Activated naive CD4-positive, alpha-beta T cell treated with anti-CD3 and anti-CD28 coated beads, Interleukin-2, amount 10 ng/mL, durations not matched to agents 7 days and 5 days (primary cell): ENCODE data around the gene ANXA4.
"Not testable (repeated sequence)": the region's sequence is repeated elsewhere in the genome, so short reads cannot be mapped to it uniquely, and the experiment has no call there.

ENCODE experiments used
- CTCF ChIA-PET: fragments of 350-600 bp; sonication (Branson Sonifier 250); formaldehyde crosslinking; loops from one replicate; lab custom pipeline; 2021; ENCODE audit warnings: antibody characterized with exemption; lab: Charles Lee
- DNase-seq: peaks from one replicate; pipeline ENCODE4 v3.0.0-alpha.2; 2020
- H3K27ac Mint-ChIP-seq: one replicate; pipeline ENCODE4 v1.8.0; 2021; ENCODE audit warnings: mild to moderate bottlenecking, moderate library complexity, mixed read lengths
- H3K27me3 Mint-ChIP-seq: one replicate; pipeline ENCODE4 v1.8.0; 2021; ENCODE audit warnings: mild to moderate bottlenecking, mixed read lengths
- H3K36me3 Mint-ChIP-seq: one replicate; pipeline ENCODE4 v1.8.0; 2021; ENCODE audit warnings: mixed read lengths
- H3K4me1 Mint-ChIP-seq: one replicate; pipeline ENCODE4 v1.8.0; 2021; ENCODE audit warnings: mixed read lengths
- H3K4me3 Mint-ChIP-seq: one replicate; pipeline ENCODE4 v1.8.0; 2021; ENCODE audit warnings: mild to moderate bottlenecking, moderate library complexity, mixed read lengths
- H3K9me3 Mint-ChIP-seq: one replicate; pipeline ENCODE4 v1.8.0; 2021; ENCODE audit warnings: mixed read lengths

ANXA4 gene

GRCh38 chr2:69750246-69750645, 8.3 kb downstream of the ANXA4 start:
- CTCF ChIA-PET = interaction anchor here (1.1 kb wide), 1 partner anchor 8 kb away, joined by 3 read pairs; no protein-coding TSS in a partner anchor
- Mint-ChIP-seq H3K9me3 (no peaks in the 10 kb centered on the region), H3K36me3 (peaks cover 11% of the 10 kb centered on the region), H3K27ac (no peak overlapping the region), H3K4me3 (no peak overlapping the region), H3K27me3 (no peaks in the 10 kb centered on the region), H3K4me1 (peaks cover 11% of the 10 kb centered on the region)
- DNase-seq = no peak

- Mint-ChIP-seq H3K36me3 (peaks cover 9% of the 10 kb centered on the region), H3K4me1 (peaks cover 21% of the 10 kb centered on the region), H3K27ac (no peak overlapping the region), H3K4me3 (no peak overlapping the region), H3K27me3 (no peaks in the 10 kb centered on the region), H3K9me3 (no peaks in the 10 kb centered on the region)
- CTCF ChIA-PET = interaction anchor here (0.8 to 2.0 kb wide), 2 partner anchors 11 to 63 kb away, joined by 4 to 7 read pairs; no protein-coding TSS in a partner anchor
- DNase-seq = no peak
These were observed 11.9 kb downstream of the ANXA4 start for GRCh38 chr2:69753659-69754363.

- Mint-ChIP-seq H3K4me1 (peaks cover 21% of the 10 kb centered on the region), H3K36me3 (peaks cover 6% of the 10 kb centered on the region), H3K27me3 (no peaks in the 10 kb centered on the region), H3K4me3 (no peak overlapping the region), H3K27ac (no peak overlapping the region), H3K9me3 (no peaks in the 10 kb centered on the region)
- CTCF ChIA-PET = no interaction called here
- DNase-seq = no peak
These were observed 12.7 kb downstream of the ANXA4 start for GRCh38 chr2:69754633-69755032.

GRCh38 chr2:69755862-69756467, 14.0 kb downstream of the ANXA4 start:
- Mint-ChIP-seq H3K27ac (no peak overlapping the region), H3K27me3 (no peaks in the 10 kb centered on the region), H3K9me3 (no peaks in the 10 kb centered on the region), H3K4me1 (peaks cover 21% of the 10 kb centered on the region), H3K36me3 (peaks cover 6% of the 10 kb centered on the region), H3K4me3 (no peak overlapping the region)
- DNase-seq = no peak
- CTCF ChIA-PET = interaction anchor here (0.9 to 2.3 kb wide), 4 partner anchors 12 to 47 kb away, joined by 3 to 10 read pairs (median 4); no protein-coding TSS in a partner anchor

GRCh38 chr2:69762025-69762424, 20.1 kb downstream of the ANXA4 start:
- no peak overlapping the region for H3K4me3 Mint-ChIP-seq
- peaks cover 36% of the 10 kb centered on the region for H3K4me1 Mint-ChIP-seq
- H3K27ac Mint-ChIP-seq = no peak overlapping the region
- no peaks in the 10 kb centered on the region for H3K9me3 Mint-ChIP-seq
- CTCF ChIA-PET = interaction anchor here (0.6 to 1.2 kb wide), 3 partner anchors 37 to 302 kb away, joined by 3 to 9 read pairs (median 3); no protein-coding TSS in a partner anchor
- H3K36me3 Mint-ChIP-seq = peaks cover 25% of the 10 kb centered on the region
- no peak for DNase-seq
- no peaks in the 10 kb centered on the region for H3K27me3 Mint-ChIP-seq

- no peak overlapping the region for H3K27ac Mint-ChIP-seq
- peaks cover 31% of the 10 kb centered on the region for H3K36me3 Mint-ChIP-seq
- H3K4me1 Mint-ChIP-seq = peaks cover 42% of the 10 kb centered on the region
- no peak for DNase-seq
- H3K4me3 Mint-ChIP-seq = no peak overlapping the region
- no peaks in the 10 kb centered on the region for H3K9me3 Mint-ChIP-seq
- no peaks in the 10 kb centered on the region for H3K27me3 Mint-ChIP-seq
- CTCF ChIA-PET = interaction anchor here (0.6 to 1.2 kb wide), 3 partner anchors 38 to 301 kb away, joined by 3 to 9 read pairs (median 3); no protein-coding TSS in a partner anchor
These were observed 20.9 kb downstream of the ANXA4 start for GRCh38 chr2:69762513-69763494.

GRCh38 chr2:69763831-69764230, 21.9 kb downstream of the ANXA4 start:
- DNase-seq, CTCF ChIA-PET, H3K27me3 Mint-ChIP-seq, H3K9me3 Mint-ChIP-seq, H3K4me3 Mint-ChIP-seq: not testable (repeated sequence)
- Mint-ChIP-seq H3K4me1 (peaks cover 50% of the 10 kb centered on the region), H3K36me3 (peaks cover 25% of the 10 kb centered on the region), H3K27ac (peak overlapping the region; percentile 80)

GRCh38 chr2:69764286-69765095, 22.6 kb downstream of the ANXA4 start:
- no peaks in the 10 kb centered on the region for H3K9me3 Mint-ChIP-seq

GRCh38 chr2:69765096-69765380, 23.1 kb downstream of the ANXA4 start:
- Mint-ChIP-seq H3K27me3 (no peaks in the 10 kb centered on the region), H3K9me3 (no peaks in the 10 kb centered on the region), H3K27ac (peak overlapping the region; percentile 80), H3K4me3 (no peak overlapping the region), H3K4me1 (peaks cover 61% of the 10 kb centered on the region), H3K36me3 (peaks cover 28% of the 10 kb centered on the region)
- CTCF ChIA-PET = no interaction called here
- DNase-seq = no peak

More at GRCh38 chr2:69764286-69765095, 22.6 kb downstream of the ANXA4 start:
- Mint-ChIP-seq H3K4me1 (peaks cover 56% of the 10 kb centered on the region), H3K27me3 (no peaks in the 10 kb centered on the region), H3K4me3 (no peak overlapping the region), H3K36me3 (peaks cover 27% of the 10 kb centered on the region), H3K27ac (peak overlapping the region; percentile 80)
- no peak for DNase-seq
- CTCF ChIA-PET = interaction anchor here (0.7 kb wide), 1 partner anchor 13 kb away, joined by 3 read pairs; no protein-coding TSS in a partner anchor

GRCh38 chr2:69766014-69766413, 24.1 kb downstream of the ANXA4 start:
- H3K36me3 Mint-ChIP-seq = peaks cover 34% of the 10 kb centered on the region
- no peaks in the 10 kb centered on the region for H3K27me3 Mint-ChIP-seq
- peaks cover 67% of the 10 kb centered on the region for H3K4me1 Mint-ChIP-seq
- no peaks in the 10 kb centered on the region for H3K9me3 Mint-ChIP-seq
- peak overlapping the region; percentile 84 for H3K27ac Mint-ChIP-seq
- no peak for DNase-seq
- no peak overlapping the region for H3K4me3 Mint-ChIP-seq
- CTCF ChIA-PET = no interaction called here

GRCh38 chr2:69767034-69767433, 25.1 kb downstream of the ANXA4 start:
- peaks cover 76% of the 10 kb centered on the region for H3K4me1 Mint-ChIP-seq
- DNase-seq = no peak
- H3K36me3 Mint-ChIP-seq = peaks cover 34% of the 10 kb centered on the region
- no peaks in the 10 kb centered on the region for H3K27me3 Mint-ChIP-seq
- H3K27ac Mint-ChIP-seq = no peak overlapping the region
- H3K9me3 Mint-ChIP-seq = no peaks in the 10 kb centered on the region
- CTCF ChIA-PET = interaction anchor here (2.0 kb wide), 1 partner anchor 41 kb away, joined by 7 read pairs; no protein-coding TSS in a partner anchor
- no peak overlapping the region for H3K4me3 Mint-ChIP-seq

GRCh38 chr2:69768235-69768634, 26.3 kb downstream of the ANXA4 start:
- no peak for DNase-seq
- Mint-ChIP-seq H3K9me3 (no peaks in the 10 kb centered on the region), H3K36me3 (peaks cover 28% of the 10 kb centered on the region), H3K4me1 (peaks cover 79% of the 10 kb centered on the region), H3K27ac (no peak overlapping the region), H3K27me3 (no peaks in the 10 kb centered on the region), H3K4me3 (no peak overlapping the region)
- CTCF ChIA-PET = interaction anchor here (1.0 to 2.0 kb wide), 2 partner anchors 25 to 43 kb away, joined by 3 to 7 read pairs; no protein-coding TSS in a partner anchor

- Mint-ChIP-seq H3K9me3 (no peaks in the 10 kb centered on the region), H3K36me3 (peaks cover 27% of the 10 kb centered on the region), H3K27ac (no peak overlapping the region), H3K4me1 (peaks cover 79% of the 10 kb centered on the region), H3K4me3 (no peak overlapping the region), H3K27me3 (no peaks in the 10 kb centered on the region)
- CTCF ChIA-PET = no interaction called here
- no peak for DNase-seq
These were observed 26.9 kb downstream of the ANXA4 start for GRCh38 chr2:69768789-69769188.
